Vagina (tissue), 2 donors: ENCODE data around the gene SPATA16. TPM values are rescaled to one million over a fixed set of nuclear protein-coding genes. Genes with fewer than 3 reads are reported as not detected.

Experiments
- DNase-seq, 2 donors: peaks; one replicate each; pipeline ENCODE4 v3.0.0-alpha.2; 2017; ENCODE audit errors: extremely low spot score in 2 of 2
- H3K27ac ChIP-seq: fragments of 200-600 bp; sonication (generic); one replicate; pipeline ENCODE4 v1.5.1; 2019
- H3K27me3 ChIP-seq: fragments of 200-600 bp; sonication (generic); one replicate; pipeline ENCODE4 v1.5.1; 2019
- H3K36me3 ChIP-seq, 2 donors: fragments of 200-600 bp; sonication (generic); one replicate each; pipeline ENCODE4 v1.5.1; 2017 to 2019
- H3K4me1 ChIP-seq: fragments of 200-600 bp; sonication (generic); one replicate; pipeline ENCODE4 v1.5.1; 2019
- H3K4me3 ChIP-seq, 2 donors: fragments of 200-600 bp; sonication (generic); 1 replicate in 1 of 2; 2 replicates in 1 of 2; pipeline ENCODE4 v1.5.1; 2016 to 2019
- H3K9me3 ChIP-seq: fragments of 200-600 bp; sonication (generic); one replicate; pipeline ENCODE4 v1.5.1; 2019
- POLR2A ChIP-seq, 2 donors: fragments of 450-650 bp; IDR thresholded peaks; one replicate each; pipeline ENCODE4 v1.6.1; 2017; ENCODE audit warnings: antibody characterized with exemption in 2 of 2, mild to moderate bottlenecking in 2 of 2, moderate library complexity in 2 of 2
- POLR2AphosphoS5 ChIP-seq, 2 donors: sonication (generic); formaldehyde crosslinking; IDR thresholded peaks; one replicate each; pipeline ENCODE4 v1.9.0; 2017; ENCODE audit warnings: antibody characterized with exemption in 2 of 2, mild to moderate bottlenecking in 2 of 2, low read depth in 1 of 2; ENCODE audit not compliant: insufficient read depth in 1 of 2
- intact Hi-C: fragments of 100-400 bp; cut with DNase I; formaldehyde crosslinking; loops from one replicate; pipeline ENCODE4 v1.15.1; 2023
- total RNA-seq: library from RNA; depleted of rRNA; stranded (reverse); fragments of >200 nt; gene quantifications from one replicate; pipeline ENCODE4 v1.2.3, GENCODE V29; 2016
- TF ChIP-seq, protein P1 (sequence below), 3 experiments: fragments of 450-650 bp in 2 of 3; fragments of 200-600 bp in 1 of 3; sonication (generic) in 1 of 3; IDR thresholded peaks; one replicate each; pipeline ENCODE4 v1.5.1; 2017 to 2019; ENCODE audit warnings: antibody characterized with exemption in 3 of 3, mild to moderate bottlenecking in 2 of 3, moderate library complexity in 2 of 3

The SPATA16 gene
- total RNA-seq, 1 donor from 2014 or later = not detected

DNA sequence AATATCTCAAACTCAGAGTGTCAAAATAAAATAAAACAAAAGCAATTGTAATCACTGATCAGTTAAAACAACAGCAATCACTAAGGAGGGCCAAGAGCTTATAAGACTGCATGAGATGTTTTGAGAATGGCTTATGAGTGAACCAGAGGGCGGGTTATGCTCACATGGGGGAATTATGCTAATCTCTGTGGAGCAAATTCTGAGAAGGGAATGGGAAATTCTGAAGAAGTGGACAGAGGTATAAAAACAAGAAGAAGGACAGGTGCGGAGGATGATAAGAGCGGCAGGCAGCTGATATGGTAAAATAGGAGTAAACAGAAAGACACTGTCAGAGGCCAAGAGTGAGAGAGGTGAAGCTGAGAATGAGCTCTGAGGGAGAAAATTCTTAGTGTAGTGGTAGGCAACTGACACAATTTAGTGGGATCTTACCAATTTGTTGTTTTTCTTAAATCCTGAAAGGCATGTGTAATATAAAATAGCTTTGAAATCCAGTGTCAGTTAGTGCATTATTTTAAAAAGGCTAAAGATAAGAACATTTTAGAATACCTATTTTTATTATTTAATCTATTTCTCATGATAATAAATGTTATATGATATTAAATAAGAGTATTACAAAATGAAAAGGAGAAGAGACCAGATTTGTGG lies 133.8 kb downstream of the SPATA16 start:
- TF ChIP-seq POLR2AphosphoS5 (IDR thresholded peaks at IDR 0.05; ENCODE audit: insufficient read depth in 1 of 2, low read depth in 1 of 2) = no peak
- TF ChIP-seq POLR2A (IDR thresholded peaks at IDR 0.05) = no peak
- TF ChIP-seq, protein P1, sequence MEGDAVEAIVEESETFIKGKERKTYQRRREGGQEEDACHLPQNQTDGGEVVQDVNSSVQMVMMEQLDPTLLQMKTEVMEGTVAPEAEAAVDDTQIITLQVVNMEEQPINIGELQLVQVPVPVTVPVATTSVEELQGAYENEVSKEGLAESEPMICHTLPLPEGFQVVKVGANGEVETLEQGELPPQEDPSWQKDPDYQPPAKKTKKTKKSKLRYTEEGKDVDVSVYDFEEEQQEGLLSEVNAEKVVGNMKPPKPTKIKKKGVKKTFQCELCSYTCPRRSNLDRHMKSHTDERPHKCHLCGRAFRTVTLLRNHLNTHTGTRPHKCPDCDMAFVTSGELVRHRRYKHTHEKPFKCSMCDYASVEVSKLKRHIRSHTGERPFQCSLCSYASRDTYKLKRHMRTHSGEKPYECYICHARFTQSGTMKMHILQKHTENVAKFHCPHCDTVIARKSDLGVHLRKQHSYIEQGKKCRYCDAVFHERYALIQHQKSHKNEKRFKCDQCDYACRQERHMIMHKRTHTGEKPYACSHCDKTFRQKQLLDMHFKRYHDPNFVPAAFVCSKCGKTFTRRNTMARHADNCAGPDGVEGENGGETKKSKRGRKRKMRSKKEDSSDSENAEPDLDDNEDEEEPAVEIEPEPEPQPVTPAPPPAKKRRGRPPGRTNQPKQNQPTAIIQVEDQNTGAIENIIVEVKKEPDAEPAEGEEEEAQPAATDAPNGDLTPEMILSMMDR (IDR thresholded peaks at IDR 0.05) = no peak
- H3K4me3 ChIP-seq = no peak overlapping the region
- no peaks in the 10 kb centered on the region for H3K27me3 ChIP-seq
- no peaks in the 10 kb centered on the region for H3K4me1 ChIP-seq
- H3K9me3 ChIP-seq = no peaks in the 10 kb centered on the region
- DNase-seq = no peak
- H3K36me3 ChIP-seq = no peaks in the 10 kb centered on the region
- intact Hi-C loops = no loop called here
- H3K27ac ChIP-seq = no peak overlapping the region

DNA sequence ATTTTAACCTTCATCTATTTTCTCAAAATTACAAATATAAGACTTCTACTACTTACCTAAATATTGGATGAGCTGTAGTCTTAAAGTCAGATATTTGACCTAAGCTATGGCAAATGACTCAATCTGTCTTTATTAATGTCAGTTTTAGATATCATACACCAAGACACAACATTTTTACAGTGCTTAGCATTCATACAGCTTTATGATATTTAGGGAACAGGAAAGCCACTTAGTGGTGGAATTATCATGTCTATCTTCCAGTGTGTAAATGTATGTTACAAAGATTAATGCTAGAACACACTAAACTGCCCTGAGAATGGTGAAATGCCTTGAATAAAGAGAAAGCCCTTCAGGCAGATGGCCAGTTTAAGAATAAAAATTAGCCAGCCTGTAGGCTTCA lies 135.0 kb downstream of the SPATA16 start:
- Histone ChIP-seq H3K4me1 (no peaks in the 10 kb centered on the region), H3K27ac (no peak overlapping the region), H3K36me3 (no peaks in the 10 kb centered on the region), H3K4me3 (no peak overlapping the region), H3K9me3 (no peaks in the 10 kb centered on the region), H3K27me3 (no peaks in the 10 kb centered on the region)
- TF ChIP-seq POLR2AphosphoS5 (IDR thresholded peaks at IDR 0.05; ENCODE audit: insufficient read depth in 1 of 2, low read depth in 1 of 2) = no peak
- no peak for TF ChIP-seq POLR2A (IDR thresholded peaks at IDR 0.05)
- TF ChIP-seq, protein P1 (IDR thresholded peaks at IDR 0.05) = no peak
- intact Hi-C loops = no loop called here
- no peak for DNase-seq

DNA sequence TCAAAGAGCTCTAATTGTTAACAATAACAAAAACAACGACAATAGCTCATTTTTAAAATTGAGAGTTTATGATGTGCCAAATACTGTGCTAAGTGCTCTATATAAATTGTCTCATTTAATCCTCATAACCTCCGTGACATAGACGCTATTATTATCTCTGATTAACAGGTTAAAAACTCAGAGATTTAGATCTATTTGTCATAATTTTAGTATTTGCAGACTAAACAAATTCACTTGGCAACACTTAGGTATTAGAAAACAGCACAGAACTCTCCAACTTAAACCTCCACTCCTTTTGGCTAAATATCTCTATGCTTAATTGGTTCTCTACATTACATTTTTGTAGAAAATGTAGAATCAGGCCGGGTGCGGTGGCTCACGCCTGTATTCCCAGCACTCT lies 136.4 kb downstream of the SPATA16 start:
- no peak overlapping the region for H3K4me3 ChIP-seq
- H3K4me1 ChIP-seq = no peaks in the 10 kb centered on the region
- intact Hi-C loops = no loop called here
- H3K36me3 ChIP-seq = no peaks in the 10 kb centered on the region
- H3K9me3 ChIP-seq = no peaks in the 10 kb centered on the region
- no peaks in the 10 kb centered on the region for H3K27me3 ChIP-seq
- no peak for DNase-seq
- TF ChIP-seq POLR2A (IDR thresholded peaks at IDR 0.05) (no peak), POLR2AphosphoS5 (IDR thresholded peaks at IDR 0.05; ENCODE audit: insufficient read depth in 1 of 2, low read depth in 1 of 2) (no peak)
- TF ChIP-seq, protein P1 (IDR thresholded peaks at IDR 0.05) = no peak
- H3K27ac ChIP-seq = no peak overlapping the region

DNA sequence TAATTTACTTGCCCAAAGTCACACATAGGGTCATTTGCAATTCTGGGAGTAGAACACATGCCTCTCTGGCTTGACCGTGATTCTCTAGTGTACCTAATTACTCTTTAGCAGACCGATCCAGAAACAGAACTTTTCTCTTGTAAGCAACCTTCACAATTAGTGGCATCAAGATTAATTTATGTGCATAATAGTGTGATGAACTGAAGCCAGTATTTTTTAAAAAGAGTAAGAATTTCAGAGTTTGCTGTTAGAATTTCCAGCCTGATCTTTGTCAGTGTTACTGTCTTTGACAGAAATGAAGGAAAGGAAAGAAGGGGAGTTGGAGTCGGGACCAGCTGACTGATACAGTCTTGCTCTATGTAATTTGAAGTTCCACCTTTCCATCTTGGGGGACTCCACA lies 137.1 kb downstream of the SPATA16 start:
- TF ChIP-seq POLR2AphosphoS5 (IDR thresholded peaks at IDR 0.05; ENCODE audit: insufficient read depth in 1 of 2, low read depth in 1 of 2) (no peak), POLR2A (IDR thresholded peaks at IDR 0.05) (no peak)
- TF ChIP-seq, protein P1 (IDR thresholded peaks at IDR 0.05) = no peak
- no peak overlapping the region for H3K4me3 ChIP-seq
- no peak overlapping the region for H3K27ac ChIP-seq
- no peak for DNase-seq
- intact Hi-C loops = no loop called here
- no peaks in the 10 kb centered on the region for H3K9me3 ChIP-seq
- no peaks in the 10 kb centered on the region for H3K4me1 ChIP-seq
- no peaks in the 10 kb centered on the region for H3K36me3 ChIP-seq
- H3K27me3 ChIP-seq = no peaks in the 10 kb centered on the region

DNA sequence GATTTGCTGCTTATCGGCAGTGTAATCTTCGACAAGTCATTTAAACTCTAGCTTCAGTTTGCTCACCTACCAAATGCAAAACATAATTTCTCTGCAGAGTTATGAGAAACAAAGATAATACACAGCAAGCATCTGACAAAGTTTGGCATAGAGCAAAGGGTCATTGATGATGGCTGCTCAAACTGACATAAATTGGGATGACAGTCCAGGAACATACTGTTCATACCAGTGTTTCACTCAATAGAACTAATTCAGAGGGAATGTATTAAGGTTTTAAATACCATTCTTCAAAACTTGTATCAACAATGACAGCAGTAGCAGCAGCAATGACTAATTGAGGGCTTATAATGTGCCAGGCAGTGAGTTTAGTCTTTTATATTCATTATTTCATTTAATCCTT lies 137.6 kb downstream of the SPATA16 start:
- no peaks in the 10 kb centered on the region for H3K27me3 ChIP-seq
- no peaks in the 10 kb centered on the region for H3K36me3 ChIP-seq
- intact Hi-C loops = no loop called here
- no peaks in the 10 kb centered on the region for H3K9me3 ChIP-seq
- no peak overlapping the region for H3K27ac ChIP-seq
- no peak overlapping the region for H3K4me3 ChIP-seq
- TF ChIP-seq, protein P1 (IDR thresholded peaks at IDR 0.05) = no peak
- no peak for TF ChIP-seq POLR2A (IDR thresholded peaks at IDR 0.05)
- no peak for TF ChIP-seq POLR2AphosphoS5 (IDR thresholded peaks at IDR 0.05; ENCODE audit: insufficient read depth in 1 of 2, low read depth in 1 of 2)
- no peaks in the 10 kb centered on the region for H3K4me1 ChIP-seq
- DNase-seq = no peak
